ENCODE measurements around the gene SPIN2B.
"Not testable (repeated sequence)": the region's sequence is repeated elsewhere in the genome, so short reads cannot be mapped to it uniquely, and the experiment has no call there.

Gene SPIN2B

DNA sequence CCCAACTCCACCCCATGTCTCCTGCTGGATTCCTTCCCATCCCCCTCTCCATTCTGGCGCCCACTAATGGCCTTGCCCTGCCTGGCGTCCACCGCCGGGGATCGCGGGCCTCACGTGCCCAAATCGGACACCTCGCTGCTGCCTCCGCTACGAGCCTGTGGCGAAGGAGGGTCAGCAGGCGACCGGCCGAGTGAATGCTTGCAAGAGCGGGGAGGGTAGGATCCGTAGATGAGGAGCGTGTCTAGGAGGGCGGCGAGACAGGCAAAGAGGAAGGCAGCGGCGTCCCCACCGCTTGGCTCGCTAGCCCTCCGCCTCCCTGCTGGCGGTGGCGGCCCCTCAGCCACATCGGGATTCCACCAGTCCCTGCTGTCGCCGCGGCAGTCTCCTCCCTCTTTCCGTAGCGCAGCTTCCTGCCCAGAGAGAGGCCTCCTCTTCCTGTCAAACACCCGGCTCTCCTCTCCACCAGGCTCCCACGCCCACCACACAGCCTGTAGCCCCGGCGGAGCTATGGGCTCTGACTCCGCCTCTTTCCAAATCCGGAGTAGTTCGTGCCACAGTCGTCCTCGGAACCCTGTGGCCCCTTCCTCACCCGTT lies at the start of gene SPIN2B:
SPIN2B (minus strand) TSS at position 387 of the 594 bp plus-strand sequence.
- peak; percentile 62 for DNase-seq

DNA sequence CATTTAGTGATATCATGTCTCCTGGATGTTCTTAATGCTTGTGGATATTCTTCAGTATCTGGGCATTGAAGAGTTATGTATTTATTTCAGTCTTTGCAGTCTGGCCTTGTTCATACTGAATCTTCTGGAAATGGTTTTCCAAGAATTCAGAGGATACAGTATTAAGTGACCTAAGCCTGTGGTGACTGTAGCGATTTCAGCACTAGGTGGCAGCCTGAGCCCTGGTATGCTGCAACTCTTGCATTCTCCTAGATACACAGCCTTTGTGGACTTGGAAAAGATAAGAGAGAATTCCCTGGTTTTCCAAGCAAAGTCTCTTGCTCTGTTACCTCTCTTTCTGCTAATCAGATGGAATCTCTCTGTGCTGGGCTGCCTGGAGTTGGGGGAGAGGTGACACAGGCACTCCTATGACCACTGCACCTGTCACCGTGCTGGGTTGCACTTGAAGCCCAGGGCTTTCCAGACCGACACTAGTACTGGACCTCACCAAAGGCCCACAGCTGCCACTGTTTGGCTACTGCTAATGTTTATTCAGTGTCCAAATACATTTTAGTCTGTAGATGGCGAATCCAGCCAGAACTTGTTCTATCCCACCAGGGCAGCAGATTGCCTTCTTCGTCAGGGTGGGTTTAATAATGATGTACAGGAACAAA lies 35.2 kb upstream of the SPIN2B start:
- peak; percentile 9 for DNase-seq

DNA sequence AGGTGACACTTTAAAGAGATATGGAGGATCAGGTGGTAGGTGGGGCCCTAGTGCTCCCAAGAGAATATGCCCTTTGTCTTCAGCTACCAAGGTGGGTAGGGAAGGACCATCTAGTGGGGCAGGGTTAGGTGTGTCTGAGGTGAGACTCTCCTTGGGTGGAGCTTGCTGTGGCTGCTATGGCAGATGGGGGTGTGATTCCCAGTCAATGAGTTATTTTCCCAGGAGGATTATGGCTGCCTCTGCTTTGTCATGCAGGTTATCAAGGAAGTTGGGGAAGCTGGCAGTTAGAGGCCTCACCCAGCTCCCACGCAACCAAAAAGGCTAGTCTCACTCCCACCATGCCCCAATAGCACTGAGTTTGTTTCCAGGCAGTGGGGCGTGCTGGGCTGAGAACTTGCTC lies 33.8 kb upstream of the SPIN2B start:
- DNase-seq = no peak

DNA sequence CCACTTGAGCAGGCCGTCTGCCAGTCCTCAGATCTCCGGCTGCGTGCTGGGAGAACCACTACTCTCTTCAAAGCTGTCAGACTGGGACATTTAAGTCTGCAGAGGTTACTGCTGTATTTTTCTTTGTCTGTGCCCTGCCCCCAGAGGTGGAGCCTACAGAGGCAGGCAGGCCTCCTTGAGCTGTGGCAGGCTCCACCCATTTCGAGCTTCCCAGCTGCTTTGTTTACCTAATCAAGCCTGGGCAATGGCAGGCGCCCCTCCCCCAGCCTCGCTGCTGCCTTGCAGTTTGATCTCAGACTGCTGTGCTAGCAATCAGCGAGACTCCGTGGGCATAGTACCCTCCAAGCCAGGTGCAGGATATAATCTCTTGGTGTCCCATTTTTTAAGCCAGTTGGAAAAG lies 30.9 kb upstream of the SPIN2B start:
- DNase-seq = not testable (repeated sequence)

DNA sequence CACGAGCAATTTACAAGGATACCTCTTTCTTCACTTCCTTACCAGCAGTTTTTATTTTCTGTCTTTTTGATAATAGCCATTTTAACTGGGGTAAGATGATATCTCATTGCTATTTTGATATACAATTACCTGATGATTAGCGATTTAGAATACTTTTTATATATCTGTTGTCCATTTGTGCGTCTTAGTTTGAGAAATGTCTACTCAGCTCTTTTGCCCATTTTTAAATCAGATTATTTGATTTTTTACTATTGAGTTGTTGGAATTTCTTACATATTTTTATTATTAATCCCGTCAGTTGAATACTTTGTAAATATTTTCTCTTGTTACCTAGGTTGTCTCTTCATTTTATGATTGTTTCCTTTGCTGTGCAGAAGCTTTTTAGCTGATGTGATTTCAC lies 17.3 kb upstream of the SPIN2B start:
- no peak for DNase-seq

DNA sequence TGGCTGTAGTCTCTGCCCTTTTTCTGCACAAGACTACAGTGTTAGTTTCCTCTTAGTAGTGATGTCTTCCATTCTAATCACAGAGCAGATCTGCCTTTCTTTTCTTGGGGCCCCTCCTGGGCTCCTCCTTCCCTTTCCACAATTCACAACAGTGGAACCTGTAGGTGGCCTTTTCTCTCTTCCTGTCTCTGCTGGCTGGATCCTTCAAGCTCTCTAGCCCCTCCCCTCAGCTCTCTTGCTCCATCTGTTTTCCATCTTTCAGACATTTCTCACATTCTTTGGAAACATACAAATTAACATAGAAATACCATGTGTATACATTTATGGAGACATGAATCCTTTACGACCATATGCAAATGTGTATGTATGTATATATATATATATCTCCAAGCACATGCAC lies 16.2 kb upstream of the SPIN2B start:
- no peak for DNase-seq

DNA sequence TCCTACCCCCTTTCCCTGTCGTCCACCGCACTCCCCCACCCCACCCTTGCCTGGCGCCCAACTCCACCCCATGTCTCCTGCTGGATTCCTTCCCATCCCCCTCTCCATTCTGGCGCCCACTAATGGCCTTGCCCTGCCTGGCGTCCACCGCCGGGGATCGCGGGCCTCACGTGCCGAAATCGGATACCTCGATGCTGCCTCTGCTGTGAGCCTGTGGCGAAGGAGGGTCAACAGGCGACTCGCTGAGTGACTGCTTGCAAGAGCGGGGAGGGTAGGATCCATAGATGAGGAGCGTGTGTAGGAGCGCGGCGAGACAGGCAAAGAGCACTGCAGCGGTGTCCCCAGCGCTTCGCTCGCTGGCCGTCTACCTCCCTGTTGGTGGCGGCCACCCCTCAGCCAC lies 15.7 kb upstream of the SPIN2B start, which contains the start of gene SPIN2A:
SPIN2A (minus strand) TSS at position 325 of the 400 bp plus-strand sequence. CDS start 800 bp downstream, outside the sequence.
- not testable (repeated sequence) for DNase-seq

DNA sequence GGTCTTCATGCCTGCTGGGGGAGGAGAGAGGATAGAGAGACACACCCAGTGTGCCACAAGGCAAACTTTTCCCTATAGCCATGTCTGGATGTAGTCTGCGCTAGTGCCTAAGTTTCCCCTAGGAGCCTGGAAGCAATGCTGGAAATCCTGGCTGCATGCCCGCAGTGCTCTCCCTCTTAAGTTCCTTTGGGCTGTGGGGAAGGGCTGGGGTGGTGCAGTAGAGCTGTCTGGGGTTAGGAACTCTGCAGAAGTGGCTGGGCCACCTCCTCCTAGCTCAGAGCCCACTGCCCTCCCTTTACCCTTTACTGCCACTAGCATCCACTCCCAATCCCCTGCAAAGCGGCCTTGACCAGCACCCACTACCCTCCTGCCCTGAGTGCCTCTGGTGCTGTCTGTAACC lies 15.2 kb upstream of the SPIN2B start:
- not testable (repeated sequence) for DNase-seq

DNA sequence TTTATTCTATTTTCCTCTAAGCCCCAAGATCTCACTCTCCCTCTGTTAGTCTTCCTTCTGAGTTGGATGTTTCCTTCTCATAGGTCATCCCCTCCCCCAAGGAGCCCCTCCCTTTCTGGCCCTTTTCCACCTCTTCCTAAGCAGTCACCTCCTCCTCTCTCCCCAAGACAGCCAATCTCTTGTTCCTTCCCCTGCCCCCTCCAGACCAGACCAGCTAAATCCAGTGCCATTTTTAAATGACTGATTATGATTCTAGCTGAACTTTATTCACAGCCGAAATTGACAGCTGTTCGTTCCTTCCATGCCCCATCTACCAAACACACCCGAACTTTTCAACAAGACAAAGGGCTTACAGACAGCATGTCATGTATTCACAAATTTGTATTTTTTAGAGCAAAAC lies 13.9 kb upstream of the SPIN2B start:
- no peak for DNase-seq

DNA sequence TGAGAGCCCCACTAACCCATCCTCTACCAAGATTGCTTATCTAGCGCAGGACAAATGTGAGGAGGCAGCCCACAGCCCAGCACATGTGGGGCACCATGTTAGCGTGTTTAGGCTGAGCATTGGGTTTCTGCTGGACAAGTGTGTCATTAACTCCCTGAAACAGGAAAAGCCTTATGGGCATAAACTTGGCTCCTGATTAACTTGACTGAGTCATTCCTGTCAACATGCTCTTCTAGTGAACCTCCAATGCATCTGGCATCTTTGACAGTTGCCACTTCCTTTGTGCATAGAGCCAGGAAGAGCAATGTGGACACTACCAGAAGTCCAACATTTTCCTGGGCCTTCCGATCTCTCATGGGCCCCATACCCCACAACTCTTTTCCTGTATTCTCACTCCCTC lies 13.4 kb upstream of the SPIN2B start:
- no peak for DNase-seq

DNA sequence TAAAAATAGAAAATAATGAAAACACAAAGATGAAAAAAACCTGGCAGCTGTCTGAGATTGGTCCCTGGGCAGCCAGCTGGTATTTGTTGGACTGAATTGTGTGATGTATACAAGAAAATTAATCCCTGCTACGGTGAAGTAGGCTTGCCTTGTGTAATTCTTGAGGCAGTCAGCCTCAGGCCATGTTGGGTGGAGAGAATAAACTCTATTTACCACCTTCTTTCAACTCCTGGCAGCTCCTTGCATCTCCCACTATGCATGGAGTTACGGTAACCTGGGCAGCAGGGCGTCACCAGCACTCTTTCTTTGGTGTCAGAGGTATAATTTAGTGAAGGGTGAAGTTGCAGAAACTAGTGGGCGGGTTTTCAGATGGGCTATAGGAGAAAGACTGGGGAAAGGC lies 12.4 kb upstream of the SPIN2B start:
- no peak for DNase-seq

DNA sequence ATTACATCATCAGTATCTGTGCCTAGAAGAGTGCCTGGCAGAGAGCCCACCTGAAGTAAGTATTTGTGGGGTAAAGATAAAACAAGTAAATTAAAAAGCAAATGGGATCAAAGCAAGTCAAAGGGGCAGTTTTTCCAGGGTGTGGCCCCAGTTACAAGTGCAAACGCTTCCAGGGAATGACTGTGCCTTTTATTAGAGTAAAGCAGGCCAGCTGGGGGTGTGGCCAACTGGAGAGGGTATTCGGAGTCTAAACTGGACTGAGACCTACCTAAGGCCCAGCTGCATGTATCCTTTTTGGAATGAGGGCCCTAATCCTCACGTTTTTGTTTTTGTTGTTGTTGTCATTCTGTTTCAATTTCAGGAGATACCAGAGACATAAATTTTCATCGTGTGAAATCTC lies 11.9 kb upstream of the SPIN2B start:
- DNase-seq = not testable (repeated sequence)

DNA sequence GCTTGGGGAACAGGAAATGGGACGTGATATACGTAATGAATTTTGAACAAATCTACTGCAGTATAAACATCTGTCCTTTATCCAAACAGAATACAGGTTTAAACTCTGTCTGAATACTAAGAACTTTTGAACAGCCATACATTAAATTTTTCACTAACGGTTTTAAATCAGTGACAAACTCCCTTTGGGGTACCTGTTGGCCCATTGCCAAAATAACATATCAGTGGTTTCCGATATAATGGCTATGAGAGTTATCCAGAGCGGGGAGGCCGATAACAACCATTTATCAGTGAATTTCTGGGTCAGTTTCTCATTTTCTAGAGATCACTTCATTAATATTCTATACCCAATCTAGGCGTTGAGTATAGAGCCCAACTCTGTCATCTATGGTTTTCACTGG lies 10.7 kb upstream of the SPIN2B start:
- DNase-seq = no peak

DNA sequence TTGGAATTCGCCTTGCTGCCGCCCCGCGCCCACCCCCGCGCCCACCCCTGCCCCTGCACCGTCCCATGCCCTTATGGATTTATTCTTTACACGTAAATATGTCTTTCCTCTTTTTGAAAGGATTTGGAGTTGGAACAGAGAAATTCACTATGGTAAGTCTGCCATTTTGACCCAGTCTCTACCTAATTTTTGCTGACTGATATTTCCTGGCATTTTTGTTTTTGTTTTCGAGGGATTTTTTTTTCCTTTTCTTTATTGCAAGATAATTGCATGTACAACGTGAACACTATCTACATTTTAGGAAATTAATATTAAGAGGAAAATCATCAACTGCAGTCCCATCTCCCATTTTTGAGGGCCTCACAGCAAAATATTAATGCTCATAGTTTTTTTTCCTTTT lies 468 bp upstream of the SPIN2B start:
- no peak for DNase-seq

DNA sequence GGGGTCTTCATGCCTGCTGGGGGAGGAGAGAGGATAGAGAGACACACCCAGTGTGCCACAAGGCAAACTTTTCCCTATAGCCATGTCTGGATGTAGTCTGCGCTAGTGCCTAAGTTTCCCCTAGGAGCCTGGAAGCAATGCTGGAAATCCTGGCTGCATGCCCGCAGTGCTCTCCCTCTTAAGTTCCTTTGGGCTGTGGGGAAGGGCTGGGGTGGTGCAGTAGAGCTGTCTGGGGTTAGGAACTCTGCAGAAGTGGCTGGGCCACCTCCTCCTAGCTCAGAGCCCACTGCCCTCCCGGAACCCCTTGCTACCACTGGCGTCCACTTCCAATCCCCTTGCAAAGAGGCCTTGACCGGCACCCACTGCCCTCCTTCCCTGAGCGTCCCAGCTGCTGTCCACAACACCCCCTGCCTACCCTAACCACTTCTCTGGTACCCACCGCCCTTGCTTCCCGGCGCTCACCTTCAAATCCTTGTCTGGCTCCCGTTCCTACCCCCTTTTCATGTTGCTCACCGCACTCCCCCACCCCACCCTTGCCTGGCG lies 658 bp downstream of the SPIN2B start:
- not testable (repeated sequence) for DNase-seq

DNA sequence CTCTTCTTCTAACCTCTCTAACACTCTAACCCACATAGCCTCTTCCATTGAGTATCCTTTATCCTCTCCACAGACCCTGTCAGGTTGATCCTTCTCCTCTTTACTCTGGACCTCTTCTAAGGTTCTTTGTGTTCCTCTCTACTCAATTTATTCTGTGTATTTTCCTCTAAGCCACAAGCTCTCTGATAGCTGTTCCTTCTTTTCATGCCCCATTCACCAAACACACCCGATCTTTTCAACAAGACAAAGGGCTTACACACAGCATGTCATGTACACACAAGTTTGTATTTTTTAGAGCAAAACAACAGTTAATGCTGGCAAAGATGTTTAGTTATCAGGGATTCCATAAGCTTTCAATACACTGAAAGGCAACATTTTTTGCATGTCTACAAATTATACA lies 1.9 kb downstream of the SPIN2B start:
- DNase-seq = no peak

DNA sequence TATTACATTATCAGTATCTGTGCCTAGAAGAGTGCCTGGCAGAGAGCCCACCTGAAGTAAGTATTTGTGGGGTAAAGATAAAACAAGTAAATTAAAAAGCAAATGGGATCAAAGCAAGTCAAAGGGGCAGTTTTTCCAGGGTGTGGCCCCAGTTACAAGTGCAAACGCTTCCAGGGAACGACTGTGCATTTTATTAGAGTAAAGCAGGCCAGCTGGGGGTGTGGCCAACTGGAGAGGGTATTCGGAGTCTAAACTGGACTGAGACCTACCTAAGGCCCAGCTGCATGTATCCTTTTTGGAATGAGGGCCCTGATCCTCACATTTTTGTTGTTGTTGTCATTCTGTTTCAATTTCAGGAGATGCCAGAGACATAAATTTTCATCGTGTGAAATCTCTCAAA lies 3.8 kb downstream of the SPIN2B start:
- DNase-seq = not testable (repeated sequence)

DNA sequence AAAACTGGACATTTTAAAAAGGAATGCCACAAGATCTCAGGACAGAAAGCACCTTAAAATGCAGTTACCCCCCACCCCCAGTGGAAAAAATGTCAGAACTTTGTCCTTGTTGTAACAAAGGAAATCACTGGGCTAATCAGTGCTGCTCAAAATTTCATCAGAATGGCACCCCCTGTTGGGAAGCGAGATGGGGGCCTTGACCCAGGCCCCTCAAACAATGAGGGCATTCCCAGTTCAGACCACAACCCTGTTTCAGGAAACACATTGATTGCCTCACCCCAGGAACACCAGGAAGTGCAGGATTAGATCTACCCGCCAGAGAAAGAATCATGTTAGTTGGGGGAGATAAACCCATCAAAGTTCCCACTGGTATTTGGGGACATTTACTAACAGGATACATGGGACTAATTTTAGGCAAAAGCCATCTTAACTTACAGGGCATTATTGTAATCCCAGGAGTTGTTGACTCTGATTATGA lies 16.4 kb downstream of the SPIN2B start:
- DNase-seq = no peak

DNA sequence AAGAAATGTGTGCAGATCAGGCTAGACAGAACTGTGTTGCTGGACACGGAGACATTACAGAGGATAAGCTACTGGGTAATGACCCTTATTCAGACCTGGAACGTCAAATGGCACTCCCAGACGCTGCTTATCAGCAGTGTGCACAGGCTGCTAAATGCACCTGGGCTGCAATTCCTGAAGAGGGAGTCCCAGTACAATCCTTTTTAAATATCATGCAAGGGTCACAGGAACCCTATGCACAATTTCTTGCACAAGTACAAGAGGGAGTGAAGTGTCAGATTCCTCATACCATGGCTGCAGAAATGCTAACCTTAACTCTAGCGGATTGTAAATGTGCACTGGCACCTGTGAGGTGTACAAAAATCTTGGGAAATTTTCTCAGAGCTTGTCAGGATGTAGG lies 16.9 kb downstream of the SPIN2B start:
- no peak for DNase-seq

DNA sequence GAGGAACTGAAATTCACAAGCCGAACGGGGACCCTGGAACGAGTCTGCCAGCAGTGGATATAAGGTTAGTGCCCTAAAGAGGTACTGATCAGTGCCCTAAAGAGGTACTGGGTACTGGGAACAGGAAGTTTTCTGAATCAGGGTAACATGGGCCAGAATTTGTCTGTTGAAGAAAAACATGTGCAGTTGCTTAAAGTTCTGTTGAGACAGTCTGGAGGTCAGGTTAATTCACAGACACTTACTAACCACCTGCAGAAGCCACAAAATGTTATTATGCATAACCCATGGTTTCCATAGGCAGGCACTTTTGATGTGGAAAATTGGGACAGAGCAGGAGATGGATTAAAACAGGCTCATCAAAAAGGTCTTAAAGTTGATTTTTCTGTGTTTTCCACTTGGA lies 17.9 kb downstream of the SPIN2B start:
- DNase-seq = no peak

DNA sequence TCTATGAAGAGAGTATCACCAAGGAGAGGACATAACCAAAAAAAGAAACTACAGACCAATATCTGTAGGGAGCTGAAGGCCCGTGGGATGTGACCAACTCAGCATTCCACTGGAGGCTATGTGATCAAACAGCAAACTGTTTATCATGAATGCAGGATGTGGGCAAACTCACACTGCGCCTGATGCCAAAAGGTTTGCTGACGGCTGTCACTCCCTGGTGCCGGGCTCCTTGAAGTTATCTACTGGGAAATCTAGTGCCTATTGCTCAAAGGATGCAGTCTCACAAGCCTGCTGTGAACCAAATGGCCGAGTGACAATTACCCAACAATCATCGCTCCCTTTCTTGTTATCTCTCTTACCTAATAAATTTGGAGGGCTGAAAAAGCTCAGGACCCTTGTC lies 18.4 kb downstream of the SPIN2B start:
- not testable (repeated sequence) for DNase-seq

DNA sequence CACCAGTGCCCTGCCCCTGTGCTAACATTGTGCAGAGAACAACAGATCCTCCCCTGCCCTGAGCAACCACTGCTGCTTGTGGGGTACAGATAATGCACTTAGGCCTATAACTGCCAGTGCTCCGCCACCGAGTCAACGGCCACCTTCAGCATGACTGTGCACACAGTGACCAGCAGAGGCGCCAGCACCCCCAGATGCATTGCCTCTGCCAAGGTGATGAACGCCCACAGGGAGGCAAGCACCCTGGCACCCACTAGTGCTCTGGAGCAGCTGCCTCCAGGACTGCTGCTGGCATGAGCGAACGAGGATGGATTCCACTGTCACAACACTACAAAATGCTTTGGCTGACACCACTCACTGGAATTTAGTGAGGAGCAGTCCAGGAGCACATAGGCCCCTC lies 38.2 kb downstream of the SPIN2B start:
- DNase-seq = no peak

DNA sequence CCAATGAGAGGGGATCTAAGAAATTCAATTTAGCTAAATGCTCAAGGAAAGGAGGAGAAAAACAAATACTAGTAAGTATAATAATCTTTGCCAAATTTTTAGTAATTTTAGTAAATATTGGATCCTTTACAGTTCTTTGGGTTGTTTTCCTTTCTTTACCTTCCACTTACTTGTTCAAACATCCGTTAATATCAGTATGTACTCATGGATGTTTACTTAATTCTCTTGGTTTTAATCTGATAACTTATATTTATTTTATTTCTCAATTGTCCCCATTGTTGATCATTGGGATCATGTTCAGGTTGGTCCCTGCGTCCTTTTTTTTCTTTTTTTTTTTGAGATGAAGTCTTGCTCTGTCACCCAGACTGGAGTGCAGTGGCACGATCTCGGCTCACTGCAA lies 46.9 kb downstream of the SPIN2B start:
- no peak for DNase-seq

DNA sequence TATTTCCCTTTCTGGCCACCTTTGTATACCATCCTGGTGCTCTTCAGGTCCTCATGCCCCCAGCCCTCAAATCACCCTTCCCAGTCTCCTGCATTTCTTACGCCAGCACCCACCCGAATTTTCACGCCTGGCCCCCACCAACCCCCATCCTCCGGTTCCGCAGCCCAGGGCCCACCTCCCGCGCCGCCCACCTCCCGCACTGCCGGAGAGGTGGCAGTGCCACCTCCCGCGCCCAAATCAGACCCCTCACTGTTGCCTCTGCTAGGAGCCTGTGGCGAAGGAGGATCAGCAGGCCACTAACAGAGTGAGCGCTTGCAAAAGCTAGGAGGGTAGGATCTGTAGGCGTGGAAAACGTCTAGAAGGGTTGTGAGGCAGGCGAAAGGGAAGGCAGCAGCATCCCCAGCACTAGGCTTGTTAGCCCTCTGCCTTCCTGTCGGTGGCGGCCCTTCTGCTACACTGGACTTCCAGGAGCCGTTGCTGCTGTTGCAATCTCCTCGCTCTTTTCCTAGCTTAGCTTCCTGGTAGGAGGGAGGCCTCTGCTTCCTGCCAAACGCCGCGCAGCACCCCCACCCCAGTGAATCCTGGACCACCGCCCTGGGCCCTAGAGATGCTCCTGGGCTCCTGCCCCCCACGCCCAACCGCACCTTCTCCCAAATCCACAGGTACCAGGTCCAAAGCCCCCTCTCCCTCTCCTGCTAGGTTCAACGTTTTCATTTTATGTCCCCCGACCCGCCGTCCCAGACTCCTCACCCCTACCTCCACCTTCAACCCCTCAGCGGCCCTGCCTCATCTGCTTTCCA lies 51.0 kb downstream of the SPIN2B start:
- no peak for DNase-seq

All from NCI-H2107 (cell line).